ENCODE data around the gene RILP.

DNA sequence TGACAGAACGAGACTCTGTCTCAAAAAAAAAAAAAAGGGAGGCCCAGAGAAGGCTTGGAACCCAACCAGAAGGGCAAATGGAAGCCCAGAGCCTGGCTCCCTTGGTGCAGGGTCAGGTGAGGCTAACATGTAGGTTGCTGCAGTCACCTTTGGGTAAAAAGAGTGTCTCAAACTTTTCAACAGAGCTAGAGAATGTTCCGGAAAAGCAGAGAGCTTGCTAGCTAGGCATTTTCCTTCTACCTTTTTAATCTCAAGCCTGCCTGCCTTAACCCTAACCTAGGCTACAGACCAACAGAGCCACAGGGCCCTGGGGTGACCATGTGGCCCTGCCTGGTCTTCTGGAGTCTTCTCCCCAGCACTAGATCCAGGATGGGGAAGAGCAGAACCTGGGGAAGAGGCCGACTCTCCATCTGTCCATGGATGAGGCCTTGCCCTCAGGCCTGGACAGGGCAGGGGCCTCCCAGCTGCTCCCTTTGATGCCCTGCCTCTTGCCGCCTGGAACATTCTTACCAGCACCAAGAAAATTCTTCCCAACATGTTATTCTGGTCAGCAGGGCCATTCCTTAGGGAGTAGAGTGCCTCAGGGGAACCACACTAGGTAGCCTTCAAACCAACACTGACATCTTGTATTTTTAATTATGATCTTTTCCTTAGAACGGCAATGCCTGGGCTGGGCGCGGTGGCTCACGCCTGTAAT lies 51.1 kb downstream of the RILP start:
- TF ChIP-seq, protein P1, sequence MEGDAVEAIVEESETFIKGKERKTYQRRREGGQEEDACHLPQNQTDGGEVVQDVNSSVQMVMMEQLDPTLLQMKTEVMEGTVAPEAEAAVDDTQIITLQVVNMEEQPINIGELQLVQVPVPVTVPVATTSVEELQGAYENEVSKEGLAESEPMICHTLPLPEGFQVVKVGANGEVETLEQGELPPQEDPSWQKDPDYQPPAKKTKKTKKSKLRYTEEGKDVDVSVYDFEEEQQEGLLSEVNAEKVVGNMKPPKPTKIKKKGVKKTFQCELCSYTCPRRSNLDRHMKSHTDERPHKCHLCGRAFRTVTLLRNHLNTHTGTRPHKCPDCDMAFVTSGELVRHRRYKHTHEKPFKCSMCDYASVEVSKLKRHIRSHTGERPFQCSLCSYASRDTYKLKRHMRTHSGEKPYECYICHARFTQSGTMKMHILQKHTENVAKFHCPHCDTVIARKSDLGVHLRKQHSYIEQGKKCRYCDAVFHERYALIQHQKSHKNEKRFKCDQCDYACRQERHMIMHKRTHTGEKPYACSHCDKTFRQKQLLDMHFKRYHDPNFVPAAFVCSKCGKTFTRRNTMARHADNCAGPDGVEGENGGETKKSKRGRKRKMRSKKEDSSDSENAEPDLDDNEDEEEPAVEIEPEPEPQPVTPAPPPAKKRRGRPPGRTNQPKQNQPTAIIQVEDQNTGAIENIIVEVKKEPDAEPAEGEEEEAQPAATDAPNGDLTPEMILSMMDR (IDR thresholded peaks at IDR 0.05) = no peak
- no peak for TF ChIP-seq EP300 (IDR thresholded peaks at IDR 0.05; ENCODE audit: low read depth)
